ENCODE data around the gene TRPC4AP.
"Not testable (repeated sequence)": the region's sequence is repeated elsewhere in the genome, so short reads cannot be mapped to it uniquely, and the experiment has no call there.

Gene TRPC4AP

GRCh38 chr20:35101620-35102019 lies 9.0 kb upstream of the TRPC4AP start:
- no peak for DNase-seq (ENCODE audit: low read depth, low spot score)

- no peak for DNase-seq (ENCODE audit: low read depth, low spot score)
Measured at GRCh38 chr20:35093267-35093884, 769 bp upstream of the TRPC4AP start.

GRCh38 chr20:35091816-35092523 lies 637 bp downstream of the TRPC4AP start:
- DNase-seq (ENCODE audit: low read depth, low spot score) = no peak

- no peak for DNase-seq (ENCODE audit: low read depth, low spot score)
Measured at GRCh38 chr20:35088231-35089145, 4.1 kb downstream of the TRPC4AP start.

- DNase-seq (ENCODE audit: low read depth, low spot score) = no peak
Measured at GRCh38 chr20:35087791-35088190, 4.8 kb downstream of the TRPC4AP start.

- DNase-seq (ENCODE audit: low read depth, low spot score) = no peak
Measured at GRCh38 chr20:35087355-35087754, 5.3 kb downstream of the TRPC4AP start.

GRCh38 chr20:35085477-35086225 lies 7.0 kb downstream of the TRPC4AP start:
- DNase-seq (ENCODE audit: low read depth, low spot score) = no peak

GRCh38 chr20:35084998-35085397 lies 7.6 kb downstream of the TRPC4AP start:
- no peak for DNase-seq (ENCODE audit: low read depth, low spot score)

GRCh38 chr20:35080348-35080642 lies 12.3 kb downstream of the TRPC4AP start:
- not testable (repeated sequence) for DNase-seq (ENCODE audit: low read depth, low spot score)

GRCh38 chr20:35079472-35080347 lies 12.9 kb downstream of the TRPC4AP start:
- DNase-seq (ENCODE audit: low read depth, low spot score) = no peak

- no peak for DNase-seq (ENCODE audit: low read depth, low spot score)
Measured at GRCh38 chr20:35077872-35078271, 14.7 kb downstream of the TRPC4AP start.

- DNase-seq (ENCODE audit: low read depth, low spot score) = no peak
Measured at GRCh38 chr20:35077341-35077740, 15.3 kb downstream of the TRPC4AP start.

- not testable (repeated sequence) for DNase-seq (ENCODE audit: low read depth, low spot score)
Measured at GRCh38 chr20:35071436-35072153, 21.0 kb downstream of the TRPC4AP start.

GRCh38 chr20:35066194-35066593 lies 26.4 kb downstream of the TRPC4AP start:
- no peak for DNase-seq (ENCODE audit: low read depth, low spot score)

GRCh38 chr20:35065181-35065580 lies 27.4 kb downstream of the TRPC4AP start:
- no peak for DNase-seq (ENCODE audit: low read depth, low spot score)

GRCh38 chr20:35063168-35063567 lies 29.4 kb downstream of the TRPC4AP start:
- DNase-seq (ENCODE audit: low read depth, low spot score) = no peak

GRCh38 chr20:35062478-35062877 lies 30.1 kb downstream of the TRPC4AP start:
- DNase-seq (ENCODE audit: low read depth, low spot score) = no peak

- no peak for DNase-seq (ENCODE audit: low read depth, low spot score)
Measured at GRCh38 chr20:35060168-35060567, 32.4 kb downstream of the TRPC4AP start.

GRCh38 chr20:35059612-35060011 lies 33.0 kb downstream of the TRPC4AP start:
- no peak for DNase-seq (ENCODE audit: low read depth, low spot score)

- DNase-seq (ENCODE audit: low read depth, low spot score) = no peak
Measured at GRCh38 chr20:35059110-35059509, 33.5 kb downstream of the TRPC4AP start.
